Peyer's patch (tissue), 4 donors: ENCODE results near the gene CRMP1.

Source experiments
- CTCF ChIP-seq, 6 experiments: fragments of 450-650 bp in 4 of 6; fragments of 200-600 bp in 2 of 6; sonication (generic) in 1 of 6; IDR thresholded peaks; one replicate each; pipeline ENCODE4 v1.5.1; 2017 to 2019; ENCODE audit warnings: antibody characterized with exemption in 6 of 6, mild to moderate bottlenecking in 3 of 6, moderate library complexity in 1 of 6
- POLR2A ChIP-seq, 2 donors: fragments of 450-650 bp; IDR thresholded peaks; one replicate each; pipeline ENCODE4 v1.5.1; 2017; ENCODE audit warnings: antibody characterized with exemption in 2 of 2, mild to moderate bottlenecking in 2 of 2, moderate library complexity in 2 of 2

GRCh38 chr4:5918331-5918985 lies 25.6 kb upstream of the CRMP1 start:
- TF ChIP-seq CTCF (IDR thresholded peaks at IDR 0.05) = no peak
- TF ChIP-seq POLR2A (IDR thresholded peaks at IDR 0.05) = no peak
